ENCODE measurements around the gene LYRM2.

- no peak for TF ChIP-seq POLR2A (IDR thresholded peaks at IDR 0.05; ENCODE audit: low read length)
- no peak for TF ChIP-seq GATA1 (IDR thresholded peaks at IDR 0.05; ENCODE audit: low read depth, low read length)
Measured at GRCh38 chr6:89662659-89663223, 24.2 kb upstream of the LYRM2 start.

Data from erythroblast (primary cell).